T-helper 2 cell treated with Interferon-gamma antibody and Interleukin-4, amounts not matched to agents 5 μg/mL and 100 μg/mL, for 36 hours (primary cell): ENCODE measurements around the gene CDC42BPG.

Experiments used
- DNase-seq: peaks from one replicate; pipeline ENCODE4 v3.0.0; 2021; ENCODE audit warnings: low spot score
- H3K27ac Mint-ChIP-seq: one replicate; pipeline ENCODE4 v1.8.0; 2021; ENCODE audit warnings: mild to moderate bottlenecking, mixed read lengths
- H3K27me3 Mint-ChIP-seq: one replicate; pipeline ENCODE4 v1.8.0; 2021; ENCODE audit warnings: low read depth, mixed read lengths
- H3K36me3 Mint-ChIP-seq: one replicate; pipeline ENCODE4 v1.8.0; 2021; ENCODE audit warnings: low read depth, mixed read lengths
- H3K4me1 Mint-ChIP-seq: one replicate; pipeline ENCODE4 v1.8.0; 2021; ENCODE audit warnings: low read depth, mixed read lengths
- H3K4me3 Mint-ChIP-seq: one replicate; pipeline ENCODE4 v1.8.0; 2022; ENCODE audit warnings: mild to moderate bottlenecking, moderate library complexity, mixed read lengths
- H3K9me3 Mint-ChIP-seq: one replicate; pipeline ENCODE4 v1.8.0; 2021; ENCODE audit warnings: mixed read lengths

Gene CDC42BPG

DNA sequence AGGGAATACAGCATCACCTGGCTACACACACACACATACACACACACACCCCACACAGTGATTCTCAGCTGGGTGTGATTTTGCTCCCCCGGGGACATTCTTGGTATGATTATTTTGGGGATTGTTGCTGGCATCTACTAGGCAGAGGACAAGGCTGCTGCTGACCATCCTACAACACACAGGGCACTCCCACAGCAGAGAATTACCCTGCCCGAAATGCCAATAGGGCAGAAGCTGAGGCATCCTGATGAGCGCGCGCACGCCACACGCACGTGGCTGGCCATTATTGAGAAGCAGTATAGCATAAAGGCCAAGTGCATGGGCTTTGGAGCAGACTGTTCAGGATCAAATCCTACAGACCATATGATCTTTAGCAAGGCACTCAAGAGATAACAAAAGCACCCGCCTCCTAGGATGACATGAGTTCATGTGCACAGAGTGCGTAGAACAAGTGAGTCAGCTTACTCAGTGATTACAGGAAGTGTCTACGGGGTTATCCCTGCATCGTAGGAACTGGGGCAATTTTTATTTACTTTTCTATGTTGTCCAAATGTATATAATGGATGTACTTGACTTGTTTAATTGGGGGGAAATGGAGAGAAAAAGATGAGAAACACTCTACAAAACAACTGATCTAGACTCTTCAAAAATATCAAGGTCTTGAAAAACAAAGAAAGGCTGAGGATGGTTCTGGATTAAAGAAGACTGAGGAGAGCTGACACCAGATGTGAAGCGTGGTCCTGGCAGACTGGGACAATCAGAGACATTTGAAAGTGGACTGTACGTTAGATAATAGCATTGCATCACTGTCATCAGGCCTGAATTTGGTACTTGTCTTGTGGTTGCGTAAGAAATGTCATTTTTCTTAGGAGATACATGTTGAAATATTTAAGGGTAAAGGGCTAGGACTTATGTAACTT, 41.2 kb upstream of the CDC42BPG start:
- DNase-seq, result peak; percentile 60
- Mint-ChIP-seq H3K4me3 (peak overlapping the region; percentile 34), H3K27me3 (no peaks in the 10 kb centered on the region), H3K36me3 (no peaks in the 10 kb centered on the region), H3K27ac (peak overlapping the region; percentile 91), H3K4me1 (peaks cover 39% of the 10 kb centered on the region), H3K9me3 (no peaks in the 10 kb centered on the region)

DNA sequence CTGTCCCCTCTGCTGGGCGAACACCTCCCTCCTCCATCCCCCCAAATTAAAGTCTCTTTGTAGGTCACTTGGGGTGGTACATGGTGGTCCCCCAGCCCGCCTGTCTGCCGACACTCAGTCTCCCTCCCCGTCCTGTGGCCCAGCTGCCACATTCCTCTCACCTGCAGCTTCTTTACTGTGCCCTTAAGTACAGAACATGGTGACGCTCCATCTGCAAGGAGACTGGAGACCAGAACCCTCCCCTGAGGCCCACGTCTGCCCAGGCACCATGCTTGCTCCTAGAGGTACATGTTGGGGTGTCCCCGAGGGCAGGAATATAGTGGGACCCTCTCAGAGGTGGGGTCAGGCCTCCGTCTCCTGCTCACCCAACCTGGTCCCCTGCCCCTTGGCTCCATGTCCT, 39.6 kb upstream of the CDC42BPG start:
- Mint-ChIP-seq H3K27ac (peak overlapping the region; percentile 36), H3K27me3 (no peaks in the 10 kb centered on the region), H3K4me1 (peaks cover 53% of the 10 kb centered on the region), H3K4me3 (no peak overlapping the region), H3K36me3 (no peaks in the 10 kb centered on the region), H3K9me3 (no peaks in the 10 kb centered on the region)
- DNase-seq, result no peak

DNA sequence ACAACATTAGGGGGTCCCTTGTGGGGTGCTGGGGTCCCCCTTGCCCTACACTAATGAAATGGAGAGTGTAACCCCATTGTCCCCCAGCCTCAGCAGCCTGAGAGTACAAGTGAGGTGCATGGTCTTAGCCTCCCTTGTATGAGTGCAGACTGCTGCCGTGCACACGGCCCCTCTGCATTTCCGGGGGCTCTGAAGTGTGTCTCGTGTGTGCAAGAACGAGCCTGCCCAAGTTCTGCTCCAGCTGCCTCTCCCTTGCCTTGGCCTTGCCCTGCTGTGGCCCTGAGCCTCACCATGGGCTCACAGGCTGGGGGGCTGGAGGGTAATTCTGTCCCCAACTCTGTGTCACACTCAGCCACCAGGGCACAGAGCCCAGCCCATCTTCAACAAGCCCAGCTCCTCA, 39.1 kb upstream of the CDC42BPG start:
- no peaks in the 10 kb centered on the region for H3K27me3 Mint-ChIP-seq
- H3K4me3 Mint-ChIP-seq, result no peak overlapping the region
- peaks cover 53% of the 10 kb centered on the region for H3K4me1 Mint-ChIP-seq
- H3K27ac Mint-ChIP-seq, result peak overlapping the region; percentile 36
- DNase-seq, result no peak
- H3K36me3 Mint-ChIP-seq, result no peaks in the 10 kb centered on the region
- no peaks in the 10 kb centered on the region for H3K9me3 Mint-ChIP-seq

GRCh38 chr11:64882243-64882642, 37.8 kb upstream of the CDC42BPG start:
- H3K4me3 Mint-ChIP-seq, result no peak overlapping the region
- no peaks in the 10 kb centered on the region for H3K27me3 Mint-ChIP-seq
- peaks cover 45% of the 10 kb centered on the region for H3K4me1 Mint-ChIP-seq
- no peak for DNase-seq
- H3K27ac Mint-ChIP-seq, result no peak overlapping the region
- H3K36me3 Mint-ChIP-seq, result peaks cover 4% of the 10 kb centered on the region
- no peaks in the 10 kb centered on the region for H3K9me3 Mint-ChIP-seq

GRCh38 chr11:64881476-64881875, 37.0 kb upstream of the CDC42BPG start:
- H3K27ac Mint-ChIP-seq, result no peak overlapping the region
- no peaks in the 10 kb centered on the region for H3K27me3 Mint-ChIP-seq
- H3K9me3 Mint-ChIP-seq, result no peaks in the 10 kb centered on the region
- H3K4me1 Mint-ChIP-seq, result peaks cover 51% of the 10 kb centered on the region
- H3K36me3 Mint-ChIP-seq, result peaks cover 11% of the 10 kb centered on the region
- no peak for DNase-seq
- peak overlapping the region; percentile 96 for H3K4me3 Mint-ChIP-seq

DNA sequence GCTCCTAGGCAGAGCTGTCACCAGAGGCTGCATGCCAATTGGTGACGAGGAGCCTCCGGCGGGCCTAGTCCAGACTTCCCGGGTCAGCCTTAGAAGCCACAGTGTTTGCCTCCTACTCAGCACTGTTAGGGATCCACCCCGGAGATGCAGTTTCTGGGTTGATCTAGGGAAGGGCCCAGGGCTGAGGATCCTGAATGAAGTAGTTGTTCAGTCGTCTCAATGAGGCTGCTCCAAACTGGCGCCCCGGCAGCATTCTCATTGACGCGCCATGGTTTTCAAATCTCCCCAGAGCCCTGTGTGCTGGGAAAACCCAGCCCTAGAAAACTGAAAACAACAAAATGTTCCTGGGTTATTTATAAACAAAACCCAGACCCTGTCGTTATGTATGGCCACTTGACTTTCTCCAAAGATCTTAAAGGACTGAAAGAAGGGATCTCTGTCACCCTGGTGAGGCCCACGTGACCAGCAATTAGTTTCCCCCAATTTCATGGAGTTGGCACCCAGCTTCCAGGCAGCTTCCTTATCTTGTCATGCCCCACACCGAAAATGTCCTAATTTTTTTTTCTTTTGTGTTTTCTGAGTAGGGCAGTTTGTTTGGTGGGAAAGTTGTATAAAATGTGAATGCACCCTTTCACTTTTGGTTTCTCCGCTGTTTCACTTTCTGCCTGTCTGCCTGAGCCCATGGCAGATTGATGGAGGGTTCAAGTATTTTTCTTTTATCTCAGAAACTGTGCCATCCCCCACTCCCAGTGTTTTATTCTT, 36.0 kb upstream of the CDC42BPG start:
- Mint-ChIP-seq H3K4me3 (peak overlapping the region; percentile 96), H3K9me3 (no peaks in the 10 kb centered on the region), H3K36me3 (peaks cover 21% of the 10 kb centered on the region), H3K27me3 (no peaks in the 10 kb centered on the region), H3K27ac (peak overlapping the region; percentile 97), H3K4me1 (peaks cover 54% of the 10 kb centered on the region)
- peak; percentile 30 for DNase-seq

DNA sequence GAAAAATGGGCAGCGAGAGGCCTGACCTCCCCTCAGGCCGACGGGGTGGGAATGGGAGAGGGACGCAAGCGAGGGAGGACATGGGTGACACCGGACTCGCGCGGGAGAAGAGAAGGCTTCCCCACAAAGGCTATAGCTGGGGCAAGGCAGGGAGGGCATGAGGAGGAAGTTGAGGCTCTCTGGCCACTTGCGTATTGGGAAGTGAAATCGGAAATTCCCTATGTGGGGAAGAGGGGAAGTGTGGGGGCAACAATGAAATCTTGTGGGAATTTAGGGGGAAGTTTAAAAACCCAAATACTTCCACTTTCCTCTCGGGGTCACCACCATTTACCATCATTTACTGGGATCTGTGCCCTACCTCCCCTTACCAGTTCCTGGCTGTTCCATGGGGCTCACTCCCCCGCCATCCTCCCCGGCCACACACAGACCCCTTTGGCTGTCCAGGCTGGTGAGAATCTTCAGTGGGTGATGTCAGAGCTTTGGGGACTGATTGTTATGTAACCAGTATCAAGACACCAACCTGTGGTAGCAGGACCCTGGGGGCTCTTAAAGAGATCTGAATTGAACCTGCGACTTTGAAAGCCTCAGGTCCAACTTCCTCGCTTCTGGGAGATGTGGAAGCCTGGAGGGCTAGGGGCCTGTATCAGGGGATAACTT, 34.9 kb upstream of the CDC42BPG start:
- peak overlapping the region; percentile 96 for H3K4me3 Mint-ChIP-seq
- H3K9me3 Mint-ChIP-seq, result no peaks in the 10 kb centered on the region
- no peak for DNase-seq
- no peaks in the 10 kb centered on the region for H3K27me3 Mint-ChIP-seq
- peaks cover 53% of the 10 kb centered on the region for H3K4me1 Mint-ChIP-seq
- peaks cover 31% of the 10 kb centered on the region for H3K36me3 Mint-ChIP-seq
- peak overlapping the region; percentile 97 for H3K27ac Mint-ChIP-seq

DNA sequence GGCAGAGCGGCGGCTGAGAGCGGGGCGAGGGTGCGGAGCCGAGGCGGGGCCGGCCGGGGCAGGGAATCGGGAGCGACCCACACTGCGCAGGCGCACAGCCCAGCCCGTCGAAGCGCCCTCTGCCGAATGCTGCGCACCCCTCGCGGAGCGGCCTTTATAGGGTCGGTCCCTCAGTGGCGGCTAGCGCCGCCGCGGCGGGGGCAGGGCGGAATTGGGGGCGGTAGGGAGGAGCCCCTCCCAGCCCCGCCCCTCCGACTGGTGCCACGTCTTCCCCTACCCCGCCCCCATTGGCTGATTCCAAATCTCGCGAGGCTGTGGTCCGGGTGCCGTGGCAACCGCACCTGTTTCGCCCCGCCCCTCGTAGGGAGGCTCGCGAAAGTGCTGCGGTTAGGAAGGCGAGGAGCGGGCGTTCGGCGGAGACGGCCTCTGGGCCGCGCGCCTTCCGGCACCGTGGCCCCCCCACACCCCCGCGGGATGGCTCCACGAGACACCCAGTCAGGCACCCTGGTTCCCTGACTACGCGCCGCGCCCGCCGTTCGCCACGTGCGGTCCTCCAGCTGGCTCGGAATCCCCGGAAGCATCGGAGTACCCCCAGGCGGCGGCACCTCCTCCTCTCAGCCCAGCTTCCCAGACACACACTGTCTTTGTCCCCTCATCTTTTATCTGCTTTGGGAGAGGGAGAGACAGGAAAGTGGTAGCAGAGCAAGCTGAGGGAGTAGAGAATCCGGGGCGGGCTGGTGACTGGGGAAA, 34.2 kb upstream of the CDC42BPG start, which contains the start of gene EHD1:
EHD1 (minus strand) TSS at position 128 of the 750 bp plus-strand sequence. CDS start 157 bp downstream, outside the sequence.
- DNase-seq, result peak; percentile 98
- Mint-ChIP-seq H3K4me3 (peak within 1 kb of the TSS; percentile 97), H3K9me3 (no peaks in the 10 kb centered on the region), H3K27me3 (no peaks in the 10 kb centered on the region), H3K4me1 (peaks cover 51% of the 10 kb centered on the region), H3K36me3 (peaks cover 34% of the 10 kb centered on the region), H3K27ac (peak within 1 kb of the TSS; percentile 97)

- peaks cover 38% of the 10 kb centered on the region for H3K36me3 Mint-ChIP-seq
- DNase-seq, result no peak
- H3K4me1 Mint-ChIP-seq, result peaks cover 55% of the 10 kb centered on the region
Observed at GRCh38 chr11:64878223-64878493, 33.7 kb upstream of the CDC42BPG start.

DNA sequence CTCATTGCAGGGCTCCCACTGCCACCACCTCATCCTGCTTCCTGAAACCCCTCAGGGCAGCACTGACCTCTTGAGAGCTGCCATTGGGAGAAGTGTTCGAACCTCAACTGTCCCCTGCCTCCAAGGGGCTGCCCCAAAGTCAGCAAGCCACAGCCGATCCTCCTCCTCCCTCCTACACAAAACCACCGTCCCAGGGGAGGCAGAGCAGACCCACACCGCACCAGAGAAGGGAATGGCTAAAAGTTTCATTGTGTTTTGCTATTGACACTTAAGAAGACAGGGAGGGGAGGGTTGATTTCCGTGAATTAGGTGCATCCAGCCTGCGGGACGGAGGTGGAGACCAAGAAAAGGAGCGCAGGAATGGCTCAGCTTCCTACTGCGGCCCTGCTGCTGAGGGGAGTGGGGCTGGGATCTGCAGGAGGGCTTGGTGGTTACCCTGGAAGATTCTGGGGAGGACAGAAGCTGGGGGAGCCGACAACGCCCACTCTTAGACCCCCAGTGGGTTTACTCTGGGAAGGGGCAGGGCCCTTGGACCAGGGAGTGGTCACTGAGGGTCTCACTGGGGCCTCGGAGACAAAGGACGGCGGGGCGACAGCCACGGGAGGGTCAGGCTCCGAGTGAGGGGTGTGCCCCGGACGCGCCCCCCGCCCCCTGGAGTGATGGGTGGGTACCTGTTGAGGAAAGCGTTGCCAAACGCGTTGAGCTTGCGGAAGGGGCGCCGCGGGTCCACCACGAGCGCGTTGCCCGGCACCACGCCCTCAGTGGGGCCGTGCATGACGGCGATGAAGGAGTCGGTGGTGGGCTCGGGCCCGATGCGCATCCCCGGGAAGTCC, 33.2 kb upstream of the CDC42BPG start:
- DNase-seq, result peak; percentile 65
- Mint-ChIP-seq H3K9me3 (no peaks in the 10 kb centered on the region), H3K4me3 (peak overlapping the region; percentile 97), H3K4me1 (peaks cover 59% of the 10 kb centered on the region), H3K36me3 (peaks cover 44% of the 10 kb centered on the region), H3K27ac (peak overlapping the region; percentile 79), H3K27me3 (no peaks in the 10 kb centered on the region)

More at GRCh38 chr11:64878223-64878493, 33.7 kb upstream of the CDC42BPG start:
- no peaks in the 10 kb centered on the region for H3K9me3 Mint-ChIP-seq
- H3K27me3 Mint-ChIP-seq, result no peaks in the 10 kb centered on the region
- H3K4me3 Mint-ChIP-seq, result peak overlapping the region; percentile 97
- peak overlapping the region; percentile 69 for H3K27ac Mint-ChIP-seq

- DNase-seq, result no peak
- peak overlapping the region; percentile 97 for H3K4me3 Mint-ChIP-seq
- H3K27ac Mint-ChIP-seq, result peak overlapping the region; percentile 79
- no peaks in the 10 kb centered on the region for H3K27me3 Mint-ChIP-seq
- peaks cover 62% of the 10 kb centered on the region for H3K4me1 Mint-ChIP-seq
- no peaks in the 10 kb centered on the region for H3K9me3 Mint-ChIP-seq
- peaks cover 47% of the 10 kb centered on the region for H3K36me3 Mint-ChIP-seq
Observed at GRCh38 chr11:64876835-64877341, 32.4 kb upstream of the CDC42BPG start.

- DNase-seq, result peak; percentile 64
- Mint-ChIP-seq H3K27ac (peak overlapping the region; percentile 79), H3K27me3 (no peaks in the 10 kb centered on the region), H3K9me3 (no peaks in the 10 kb centered on the region), H3K4me3 (peak overlapping the region; percentile 97), H3K4me1 (peaks cover 66% of the 10 kb centered on the region), H3K36me3 (peaks cover 52% of the 10 kb centered on the region)
Observed at GRCh38 chr11:64876229-64876750, 31.8 kb upstream of the CDC42BPG start.
